ENCODE measurements around the gene IBTK.
"Not testable (repeated sequence)": the region's sequence is repeated elsewhere in the genome, so short reads cannot be mapped to it uniquely, and the experiment has no call there.

IBTK gene

GRCh38 chr6:82197784-82198183 lies 49.8 kb downstream of the IBTK start:
- no peak overlapping the region for H3K9ac ChIP-seq (ENCODE audit: low read depth, low read length)
- H3K9me3 ChIP-seq (replicated peaks; ENCODE audit: low read length): no peaks in the 10 kb centered on the region
- H3K36me3 ChIP-seq (ENCODE audit: insufficient read depth, low read length): peaks cover 78% of the 10 kb centered on the region
- H3K4me3 ChIP-seq (ENCODE audit: low read length): no peak overlapping the region
- no peaks in the 10 kb centered on the region for H3K27me3 ChIP-seq (ENCODE audit: control insufficient read depth, insufficient read depth, low read length)
- H3K4me1 ChIP-seq (ENCODE audit: control insufficient read depth, insufficient read depth, low read length): no peaks in the 10 kb centered on the region
- H3K4me2 ChIP-seq (ENCODE audit: low read length): no peak overlapping the region

GRCh38 chr6:82197245-82197644 lies 50.3 kb downstream of the IBTK start:
- not testable (repeated sequence) for H3K4me2 ChIP-seq (ENCODE audit: low read length); H3K4me3 ChIP-seq (ENCODE audit: low read length); H3K9ac ChIP-seq (ENCODE audit: low read depth, low read length); H3K27me3 ChIP-seq (ENCODE audit: control insufficient read depth, insufficient read depth, low read length); H3K9me3 ChIP-seq (replicated peaks; ENCODE audit: low read length); H3K4me1 ChIP-seq (ENCODE audit: control insufficient read depth, insufficient read depth, low read length)
- peaks cover 78% of the 10 kb centered on the region for H3K36me3 ChIP-seq (ENCODE audit: insufficient read depth, low read length)

- Histone ChIP-seq H3K4me1 (ENCODE audit: control insufficient read depth, insufficient read depth, low read length) (no peaks in the 10 kb centered on the region), H3K4me2 (ENCODE audit: low read length) (no peak overlapping the region), H3K9me3 (replicated peaks; ENCODE audit: low read length) (no peaks in the 10 kb centered on the region), H3K4me3 (ENCODE audit: low read length) (no peak overlapping the region), H3K27me3 (ENCODE audit: control insufficient read depth, insufficient read depth, low read length) (no peaks in the 10 kb centered on the region), H3K36me3 (ENCODE audit: insufficient read depth, low read length) (peaks cover 81% of the 10 kb centered on the region), H3K9ac (ENCODE audit: low read depth, low read length) (no peak overlapping the region)
These were observed 51.4 kb downstream of the IBTK start for GRCh38 chr6:82196161-82196560.

GRCh38 chr6:82195619-82196018 lies 51.9 kb downstream of the IBTK start:
- Histone ChIP-seq H3K4me2 (ENCODE audit: low read length) (no peak overlapping the region), H3K36me3 (ENCODE audit: insufficient read depth, low read length) (peaks cover 80% of the 10 kb centered on the region), H3K4me3 (ENCODE audit: low read length) (no peak overlapping the region), H3K27me3 (ENCODE audit: control insufficient read depth, insufficient read depth, low read length) (no peaks in the 10 kb centered on the region), H3K9ac (ENCODE audit: low read depth, low read length) (no peak overlapping the region), H3K9me3 (replicated peaks; ENCODE audit: low read length) (no peaks in the 10 kb centered on the region), H3K4me1 (ENCODE audit: control insufficient read depth, insufficient read depth, low read length) (no peaks in the 10 kb centered on the region)

- no peaks in the 10 kb centered on the region for H3K27me3 ChIP-seq (ENCODE audit: control insufficient read depth, insufficient read depth, low read length)
- H3K9ac ChIP-seq (ENCODE audit: low read depth, low read length): no peak overlapping the region
- peaks cover 56% of the 10 kb centered on the region for H3K36me3 ChIP-seq (ENCODE audit: insufficient read depth, low read length)
- no peak overlapping the region for H3K4me3 ChIP-seq (ENCODE audit: low read length)
- peak overlapping the region; percentile 53 for H3K4me2 ChIP-seq (ENCODE audit: low read length)
- H3K4me1 ChIP-seq (ENCODE audit: control insufficient read depth, insufficient read depth, low read length): peaks cover 17% of the 10 kb centered on the region
- no peaks in the 10 kb centered on the region for H3K9me3 ChIP-seq (replicated peaks; ENCODE audit: low read length)
These were observed 61.5 kb downstream of the IBTK start for GRCh38 chr6:82185948-82186535.

- Histone ChIP-seq H3K4me1 (ENCODE audit: control insufficient read depth, insufficient read depth, low read length) (peaks cover 17% of the 10 kb centered on the region), H3K9me3 (replicated peaks; ENCODE audit: low read length) (no peaks in the 10 kb centered on the region), H3K4me2 (ENCODE audit: low read length) (no peak overlapping the region), H3K36me3 (ENCODE audit: insufficient read depth, low read length) (peaks cover 46% of the 10 kb centered on the region), H3K4me3 (ENCODE audit: low read length) (no peak overlapping the region), H3K27me3 (ENCODE audit: control insufficient read depth, insufficient read depth, low read length) (no peaks in the 10 kb centered on the region), H3K9ac (ENCODE audit: low read depth, low read length) (no peak overlapping the region)
These were observed 63.8 kb downstream of the IBTK start for GRCh38 chr6:82183642-82184282.

GRCh38 chr6:82182756-82183155 lies 64.8 kb downstream of the IBTK start:
- no peak overlapping the region for H3K9ac ChIP-seq (ENCODE audit: low read depth, low read length)
- H3K4me3 ChIP-seq (ENCODE audit: low read length): no peak overlapping the region
- peaks cover 20% of the 10 kb centered on the region for H3K4me1 ChIP-seq (ENCODE audit: control insufficient read depth, insufficient read depth, low read length)
- H3K36me3 ChIP-seq (ENCODE audit: insufficient read depth, low read length): peaks cover 39% of the 10 kb centered on the region
- no peaks in the 10 kb centered on the region for H3K27me3 ChIP-seq (ENCODE audit: control insufficient read depth, insufficient read depth, low read length)
- no peaks in the 10 kb centered on the region for H3K9me3 ChIP-seq (replicated peaks; ENCODE audit: low read length)
- no peak overlapping the region for H3K4me2 ChIP-seq (ENCODE audit: low read length)

GRCh38 chr6:82179415-82179814 lies 68.1 kb downstream of the IBTK start:
- Histone ChIP-seq H3K36me3 (ENCODE audit: insufficient read depth, low read length) (peaks cover 41% of the 10 kb centered on the region), H3K4me1 (ENCODE audit: control insufficient read depth, insufficient read depth, low read length) (peaks cover 24% of the 10 kb centered on the region), H3K4me2 (ENCODE audit: low read length) (no peak overlapping the region), H3K4me3 (ENCODE audit: low read length) (no peak overlapping the region), H3K27me3 (ENCODE audit: control insufficient read depth, insufficient read depth, low read length) (no peaks in the 10 kb centered on the region), H3K9ac (ENCODE audit: low read depth, low read length) (no peak overlapping the region), H3K9me3 (replicated peaks; ENCODE audit: low read length) (no peaks in the 10 kb centered on the region)

- H3K9ac ChIP-seq (ENCODE audit: low read depth, low read length): no peak overlapping the region
- no peaks in the 10 kb centered on the region for H3K9me3 ChIP-seq (replicated peaks; ENCODE audit: low read length)
- no peak overlapping the region for H3K4me2 ChIP-seq (ENCODE audit: low read length)
- H3K4me3 ChIP-seq (ENCODE audit: low read length): no peak overlapping the region
- no peaks in the 10 kb centered on the region for H3K27me3 ChIP-seq (ENCODE audit: control insufficient read depth, insufficient read depth, low read length)
- peaks cover 45% of the 10 kb centered on the region for H3K36me3 ChIP-seq (ENCODE audit: insufficient read depth, low read length)
- H3K4me1 ChIP-seq (ENCODE audit: control insufficient read depth, insufficient read depth, low read length): peaks cover 23% of the 10 kb centered on the region
These were observed 68.8 kb downstream of the IBTK start for GRCh38 chr6:82178759-82179112.

- Histone ChIP-seq H3K27me3 (ENCODE audit: control insufficient read depth, insufficient read depth, low read length) (no peaks in the 10 kb centered on the region), H3K4me3 (ENCODE audit: low read length) (no peak overlapping the region), H3K9me3 (replicated peaks; ENCODE audit: low read length) (no peaks in the 10 kb centered on the region), H3K4me2 (ENCODE audit: low read length) (no peak overlapping the region), H3K4me1 (ENCODE audit: control insufficient read depth, insufficient read depth, low read length) (peaks cover 18% of the 10 kb centered on the region), H3K9ac (ENCODE audit: low read depth, low read length) (peak overlapping the region; percentile 25), H3K36me3 (ENCODE audit: insufficient read depth, low read length) (peaks cover 42% of the 10 kb centered on the region)
These were observed 69.3 kb downstream of the IBTK start for GRCh38 chr6:82178077-82178758.

- Histone ChIP-seq H3K27me3 (ENCODE audit: control insufficient read depth, insufficient read depth, low read length) (no peaks in the 10 kb centered on the region), H3K9ac (ENCODE audit: low read depth, low read length) (peak overlapping the region; percentile 9), H3K4me2 (ENCODE audit: low read length) (peak overlapping the region; percentile 38), H3K4me1 (ENCODE audit: control insufficient read depth, insufficient read depth, low read length) (peaks cover 18% of the 10 kb centered on the region), H3K36me3 (ENCODE audit: insufficient read depth, low read length) (peaks cover 48% of the 10 kb centered on the region), H3K9me3 (replicated peaks; ENCODE audit: low read length) (no peaks in the 10 kb centered on the region), H3K4me3 (ENCODE audit: low read length) (no peak overlapping the region)
These were observed 70.9 kb downstream of the IBTK start for GRCh38 chr6:82176616-82177015.

- no peaks in the 10 kb centered on the region for H3K9me3 ChIP-seq (replicated peaks; ENCODE audit: low read length)
- no peak overlapping the region for H3K4me2 ChIP-seq (ENCODE audit: low read length)
- no peaks in the 10 kb centered on the region for H3K27me3 ChIP-seq (ENCODE audit: control insufficient read depth, insufficient read depth, low read length)
- H3K36me3 ChIP-seq (ENCODE audit: insufficient read depth, low read length): peaks cover 70% of the 10 kb centered on the region
- no peak overlapping the region for H3K4me3 ChIP-seq (ENCODE audit: low read length)
- H3K4me1 ChIP-seq (ENCODE audit: control insufficient read depth, insufficient read depth, low read length): peaks cover 14% of the 10 kb centered on the region
- H3K9ac ChIP-seq (ENCODE audit: low read depth, low read length): no peak overlapping the region
These were observed 75.0 kb downstream of the IBTK start for GRCh38 chr6:82172594-82172993.
